Measurements from ENCODE around the gene RSPO3.

GRCh38 chr6:127201321-127201720 is 82.8 kb downstream of the RSPO3 start:
- TF ChIP-seq CTCF (IDR thresholded peaks at IDR 0.05): no peak
- no peak for TF ChIP-seq POLR2A (IDR thresholded peaks at IDR 0.05)

Data from uterus (tissue), 2 donors.